Transverse colon (tissue), 3 donors: ENCODE data around the gene ZBED3.

Source experiments
- CTCF ChIP-seq, 5 experiments: fragments of 200-600 bp in 3 of 5; fragments of 450-650 bp in 2 of 5; sonication (generic) in 3 of 5; IDR thresholded peaks; 1 replicate in 2 of 5; 2 replicates in 3 of 5; pipeline ENCODE4 v1.5.1; 2016 to 2017; ENCODE audit warnings: antibody characterized with exemption in 5 of 5, inconsistent platforms in 3 of 5, mild to moderate bottlenecking in 2 of 5, moderate library complexity in 1 of 5
- POLR2A ChIP-seq: fragments of 450-650 bp; IDR thresholded peaks from one replicate; pipeline ENCODE4 v1.6.1; 2016; ENCODE audit warnings: antibody characterized with exemption, mild to moderate bottlenecking, moderate library complexity

DNA sequence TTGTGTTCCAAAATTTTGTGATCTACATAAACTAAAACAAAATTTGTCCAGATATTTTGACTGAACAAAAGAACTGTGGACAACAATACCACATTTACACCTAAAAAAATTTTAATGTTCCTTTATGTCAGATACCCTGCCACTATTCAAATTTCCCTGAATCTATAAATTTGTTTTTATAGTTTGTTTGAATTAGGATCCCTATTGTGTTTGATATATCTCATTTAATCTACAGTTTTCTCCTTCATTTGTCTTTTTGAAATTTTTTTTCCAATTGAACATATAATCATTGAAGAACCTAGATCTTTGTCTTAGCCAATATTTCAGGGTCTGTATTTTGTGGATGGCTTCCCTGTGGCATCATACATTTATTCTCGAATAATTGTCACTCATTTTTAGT, 51.1 kb downstream of the ZBED3 start:
- TF ChIP-seq CTCF (IDR thresholded peaks at IDR 0.05) = no peak
- TF ChIP-seq POLR2A = no peak
